Erythroblast (primary cell): Measurements from ENCODE around the gene TRIM54.
"Not testable (repeated sequence)": the region's sequence is repeated elsewhere in the genome, so short reads cannot be mapped to it uniquely, and the experiment has no call there.

Source experiments
- GATA1 ChIP-seq: IDR thresholded peaks from 2 replicates; pipeline ENCODE4 v1.6.1; 2011; ENCODE audit warnings: low read depth, mild to moderate bottlenecking, control low read depth, low read length, moderate library complexity
- POLR2A ChIP-seq: IDR thresholded peaks from 2 replicates; pipeline ENCODE4 v1.6.1; 2011; ENCODE audit warnings: mild to moderate bottlenecking, low read length

DNA sequence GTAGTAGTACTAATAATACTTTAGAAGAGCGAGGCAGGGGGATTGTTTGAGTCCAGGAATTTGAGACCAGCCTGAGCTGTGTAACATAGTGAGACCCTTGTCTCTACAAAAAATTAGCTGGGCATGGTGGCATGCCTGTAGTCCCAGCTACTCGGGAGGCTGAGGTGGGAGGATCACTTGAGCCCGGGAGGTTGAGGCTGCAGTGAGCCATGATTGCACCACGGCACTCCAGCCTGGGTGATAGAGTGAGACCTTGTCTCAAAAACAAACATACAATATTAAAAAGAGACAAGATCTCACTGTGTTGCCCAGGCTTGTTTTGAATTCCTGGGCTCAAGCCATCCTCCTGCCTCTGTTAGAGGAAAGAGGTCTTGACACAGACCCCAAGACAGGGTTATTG lies 18.4 kb downstream of the TRIM54 start:
- TF ChIP-seq POLR2A, GATA1: not testable (repeated sequence)
